GM23248 (cell line): ENCODE data around the gene PTPRO.

ENCODE experiments used
- EZH2 ChIP-seq: fragments of 200-600 bp; sonication (generic); IDR thresholded peaks from 2 replicates; pipeline ENCODE4 v1.6.1; 2018; ENCODE audit warnings: antibody characterized with exemption, mild to moderate bottlenecking; ENCODE audit not compliant: insufficient read depth, poor library complexity, severe bottlenecking
- EZH2phosphoT487 ChIP-seq: fragments of 200-600 bp; sonication (generic); IDR thresholded peaks from 2 replicates; pipeline ENCODE4 v1.6.1; 2018; ENCODE audit warnings: antibody characterized with exemption, moderate library complexity, mild to moderate bottlenecking, low read depth; ENCODE audit not compliant: insufficient read depth

- TF ChIP-seq EZH2phosphoT487: no peak
- no peak for TF ChIP-seq EZH2
Measured at GRCh38 chr12:15496738-15497137, 174.4 kb downstream of the PTPRO start.
